PC-3 (cell line): ENCODE measurements around the gene RAB40C.

Experiments
- EZH2 ChIP-seq: fragments of 300-600 bp; sonication (generic); IDR thresholded peaks from one replicate; pipeline ENCODE4 v1.6.1; 2017; ENCODE audit warnings: antibody characterized with exemption, mild to moderate bottlenecking, low read length; ENCODE audit not compliant: unreplicated experiment
- EZH2phosphoT487 ChIP-seq: fragments of 300-600 bp; sonication (generic); IDR thresholded peaks from 2 replicates; pipeline ENCODE4 v1.6.1; 2018; ENCODE audit warnings: mild to moderate bottlenecking, antibody characterized with exemption, low read length, borderline replicate concordance
- TF ChIP-seq, protein P1 (sequence below): fragments of 300-600 bp; sonication (generic); conservative IDR thresholded peaks from 2 replicates; pipeline ENCODE4 v1.5.1; 2017; ENCODE audit warnings: antibody characterized with exemption, low read depth, mild to moderate bottlenecking, low read length

DNA sequence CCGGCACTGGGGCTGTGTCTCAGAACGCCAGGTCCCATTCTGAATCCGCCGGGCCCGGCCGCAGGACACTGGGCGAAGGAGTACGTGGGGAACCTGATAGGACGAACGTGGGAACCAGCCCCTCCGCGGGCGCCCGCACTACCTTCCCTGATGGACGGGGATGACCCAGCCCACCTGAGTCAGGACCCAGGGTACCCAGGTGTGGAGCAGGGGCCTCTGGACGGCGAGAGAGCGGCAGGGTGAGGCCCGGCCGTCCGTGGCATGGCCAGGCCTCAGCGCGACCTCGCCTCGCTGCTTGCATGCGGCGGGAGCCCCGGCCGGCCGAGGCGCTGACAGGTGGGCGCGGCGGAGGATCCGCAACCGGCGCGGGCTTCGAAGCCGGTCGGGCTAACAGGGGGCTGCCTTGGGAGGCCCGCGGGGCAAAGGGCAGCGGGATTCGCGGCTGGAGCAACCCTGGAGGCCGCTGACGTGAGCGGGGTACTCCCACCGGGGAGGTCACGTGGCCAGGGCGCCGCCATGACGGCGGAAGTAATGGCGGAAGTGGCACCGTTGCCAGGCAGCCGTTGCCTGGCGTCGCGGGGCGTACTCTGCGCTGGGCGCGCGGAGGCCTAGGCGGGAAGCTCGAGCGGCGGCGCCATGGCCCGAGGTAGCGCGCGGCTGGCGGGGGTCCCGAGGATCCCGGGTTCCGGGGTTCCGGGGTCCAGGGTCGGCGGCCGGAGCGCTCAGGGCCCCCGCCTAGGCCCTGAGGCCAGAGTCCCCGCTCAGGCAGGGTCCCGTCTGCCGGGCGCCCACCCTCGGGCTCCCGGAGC, 59.1 kb downstream of the RAB40C start, which contains the start of gene WDR90:
- TF ChIP-seq EZH2: no peak
- TF ChIP-seq, protein P1, sequence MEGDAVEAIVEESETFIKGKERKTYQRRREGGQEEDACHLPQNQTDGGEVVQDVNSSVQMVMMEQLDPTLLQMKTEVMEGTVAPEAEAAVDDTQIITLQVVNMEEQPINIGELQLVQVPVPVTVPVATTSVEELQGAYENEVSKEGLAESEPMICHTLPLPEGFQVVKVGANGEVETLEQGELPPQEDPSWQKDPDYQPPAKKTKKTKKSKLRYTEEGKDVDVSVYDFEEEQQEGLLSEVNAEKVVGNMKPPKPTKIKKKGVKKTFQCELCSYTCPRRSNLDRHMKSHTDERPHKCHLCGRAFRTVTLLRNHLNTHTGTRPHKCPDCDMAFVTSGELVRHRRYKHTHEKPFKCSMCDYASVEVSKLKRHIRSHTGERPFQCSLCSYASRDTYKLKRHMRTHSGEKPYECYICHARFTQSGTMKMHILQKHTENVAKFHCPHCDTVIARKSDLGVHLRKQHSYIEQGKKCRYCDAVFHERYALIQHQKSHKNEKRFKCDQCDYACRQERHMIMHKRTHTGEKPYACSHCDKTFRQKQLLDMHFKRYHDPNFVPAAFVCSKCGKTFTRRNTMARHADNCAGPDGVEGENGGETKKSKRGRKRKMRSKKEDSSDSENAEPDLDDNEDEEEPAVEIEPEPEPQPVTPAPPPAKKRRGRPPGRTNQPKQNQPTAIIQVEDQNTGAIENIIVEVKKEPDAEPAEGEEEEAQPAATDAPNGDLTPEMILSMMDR: no peak
- no peak for TF ChIP-seq EZH2phosphoT487
